ENCODE results near the gene SCARB2. TPM values are rescaled to one million over a fixed set of nuclear protein-coding genes. Genes with fewer than 3 reads are reported as not detected.
A peak's percentile ranks its signal among the peaks of the same experiment; 100 is the strongest.
"Not testable (repeated sequence)": the region's sequence is repeated elsewhere in the genome, so short reads cannot be mapped to it uniquely, and the experiment has no call there.

SCARB2 gene
- total and polyA plus RNA-seq, 12 donors, result 76.6 to 199 (median 105) TPM

DNA sequence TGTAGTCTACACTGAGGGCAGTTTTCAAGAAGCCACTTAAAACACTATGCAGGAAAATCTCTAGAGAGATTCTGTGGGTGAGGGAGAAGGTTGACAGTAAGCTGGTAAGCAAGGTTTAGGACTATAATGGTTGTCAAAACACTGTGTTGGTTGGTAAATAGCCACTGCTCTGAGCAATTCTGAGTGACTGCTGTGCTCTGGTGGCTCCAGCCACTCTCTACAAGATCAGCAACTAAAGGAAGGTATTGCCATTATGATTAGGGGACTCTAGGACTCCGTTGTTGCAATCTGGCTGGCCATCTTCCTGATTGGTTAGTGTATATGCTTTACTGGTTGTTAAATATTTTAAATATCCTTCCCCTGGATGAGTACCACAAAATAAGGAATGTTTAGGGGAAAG is 32.4 kb upstream of the SCARB2 start:
- Histone ChIP-seq H3K4me1 (peaks cover 0 to 5% (median 2%) of the 10 kb centered on the region in 9 donors), H3K4me3 (no peak overlapping the region), H3K27ac (no peak overlapping the region), H3K36me3 (no peaks in the 10 kb centered on the region), H3K27me3 (peaks cover 0 to 29% (median 7%) of the 10 kb centered on the region in 7 donors), H3K9me3 (peaks cover 0 to 4% (median 0%) of the 10 kb centered on the region in 11 donors)
- intact Hi-C loops (cut with DNase I), result loop anchor here in 2 of 10 donors (5.0 kb wide), 1 partner anchor 69 kb away; no protein-coding TSS in a partner anchor
- TF ChIP-seq CTCF (IDR thresholded peaks at IDR 0.05), result peak in 1 of 9 donors; percentile 17
- 44 to 61% methylated on average over 1 of the region's 1 CpG for WGBS, 2 donors
- no peak for DNase-seq
- peak in 2 of 8 donors; percentile 47 to 68 for ATAC-seq

- H3K4me3 ChIP-seq; DNase-seq; intact Hi-C loops (cut with DNase I); ATAC-seq; H3K27ac ChIP-seq; H3K4me1 ChIP-seq; H3K36me3 ChIP-seq; H3K27me3 ChIP-seq: not testable (repeated sequence)
- H3K9me3 ChIP-seq, result peaks cover 0 to 21% (median 11%) of the 10 kb centered on the region in 11 donors
- 92 to 93% methylated on average over 2 of the region's 2 CpGs for WGBS, 2 donors
Observed at GRCh38 chr4:76243877-76244276, 30.3 kb upstream of the SCARB2 start.

- peaks cover 0 to 5% (median 0%) of the 10 kb centered on the region in 9 donors for H3K4me1 ChIP-seq
- H3K27me3 ChIP-seq, result no peaks in the 10 kb centered on the region
- H3K27ac ChIP-seq, result no peak overlapping the region
- intact Hi-C loops (cut with DNase I), result no loop called here
- DNase-seq (no peak), ATAC-seq (no peak)
- H3K36me3 ChIP-seq, result no peaks in the 10 kb centered on the region
- H3K9me3 ChIP-seq, result peaks cover 0 to 21% (median 11%) of the 10 kb centered on the region in 11 donors
- H3K4me3 ChIP-seq, result no peak overlapping the region
- WGBS, 2 donors, result 91 to 92% methylated on average over 2 of the region's 2 CpGs
- TF ChIP-seq CTCF (IDR thresholded peaks at IDR 0.05), result no peak
Observed at GRCh38 chr4:76240236-76240635, 26.6 kb upstream of the SCARB2 start.

DNA sequence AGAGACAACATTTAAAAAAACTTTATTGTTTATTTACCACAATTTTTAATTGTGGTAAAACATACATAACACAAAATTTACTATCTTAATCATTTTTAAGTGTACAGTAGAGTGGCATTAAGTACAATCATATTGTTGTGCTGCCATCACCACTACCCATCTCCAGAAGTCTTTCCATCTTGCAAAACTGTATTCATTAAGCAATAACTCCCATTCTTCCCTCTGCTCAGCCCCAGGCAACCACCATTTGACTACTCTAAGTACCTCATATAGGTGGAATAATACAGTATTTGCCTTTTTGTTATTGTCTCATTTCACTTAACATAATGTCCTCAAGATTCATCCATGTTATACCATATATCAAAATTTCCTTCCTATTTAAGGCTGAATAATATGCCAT is 25.1 kb upstream of the SCARB2 start:
- Histone ChIP-seq H3K4me3 (no peak overlapping the region), H3K9me3 (peaks cover 0 to 21% (median 11%) of the 10 kb centered on the region in 11 donors), H3K4me1 (peaks cover 0 to 5% (median 0%) of the 10 kb centered on the region in 9 donors), H3K27ac (peak overlapping the region in 1 of 10 donors; percentile 61), H3K27me3 (no peaks in the 10 kb centered on the region), H3K36me3 (no peaks in the 10 kb centered on the region)
- TF ChIP-seq CTCF (IDR thresholded peaks at IDR 0.05), result no peak
- intact Hi-C loops (cut with DNase I), result no loop called here
- DNase-seq, result no peak
- ATAC-seq, result peak in 1 of 8 donors; percentile 6

- 72 to 92% methylated on average over 4 of the region's 4 CpGs for WGBS, 2 donors
- peaks cover 0 to 5% (median 0%) of the 10 kb centered on the region in 9 donors for H3K4me1 ChIP-seq
- TF ChIP-seq CTCF (IDR thresholded peaks at IDR 0.05), result no peak
- H3K36me3 ChIP-seq, result no peaks in the 10 kb centered on the region
- H3K4me3 ChIP-seq, result no peak overlapping the region
- no peak for DNase-seq
- H3K27ac ChIP-seq, result peak overlapping the region in 2 of 10 donors; percentile 4 to 61
- intact Hi-C loops (cut with DNase I), result no loop called here
- ATAC-seq, result peak in 4 of 8 donors; percentile 28 to 93 (median 78)
- H3K9me3 ChIP-seq, result peaks cover 0 to 21% (median 11%) of the 10 kb centered on the region in 11 donors
- H3K27me3 ChIP-seq, result no peaks in the 10 kb centered on the region
Observed at GRCh38 chr4:76238236-76238635, 24.6 kb upstream of the SCARB2 start.
